GM18517 (cell line): ENCODE data around the gene CYFIP1.

Source experiments
- ATAC-seq: cut with Tn5 transposase; IDR thresholded peaks from one replicate; pipeline ENCODE4 v1.9.1; 2021; ENCODE audit warnings: mild to moderate bottlenecking, moderate library complexity; ENCODE audit not compliant: unreplicated experiment

CYFIP1 gene

GRCh38 chr15:22871481-22872086 is 108.6 kb downstream of the CYFIP1 start:
- no peak for ATAC-seq

- no peak for ATAC-seq
Observed at GRCh38 chr15:22870865-22871264, 109.3 kb downstream of the CYFIP1 start.

GRCh38 chr15:22869856-22870255 is 110.3 kb downstream of the CYFIP1 start:
- ATAC-seq = no peak

- ATAC-seq = no peak
Observed at GRCh38 chr15:22868928-22869327, 111.2 kb downstream of the CYFIP1 start.

GRCh38 chr15:22868495-22868894 is 111.7 kb downstream of the CYFIP1 start:
- no peak for ATAC-seq

- ATAC-seq = no peak
Observed at GRCh38 chr15:22867886-22868285, 112.3 kb downstream of the CYFIP1 start.

GRCh38 chr15:22866079-22866478 is 114.1 kb downstream of the CYFIP1 start:
- ATAC-seq = no peak

GRCh38 chr15:22863356-22863755 is 116.8 kb downstream of the CYFIP1 start:
- ATAC-seq = no peak

GRCh38 chr15:22861161-22861560 is 119.0 kb downstream of the CYFIP1 start:
- no peak for ATAC-seq

- ATAC-seq = no peak
Observed at GRCh38 chr15:22856659-22857058, 123.5 kb downstream of the CYFIP1 start.

GRCh38 chr15:22855791-22856190 is 124.4 kb downstream of the CYFIP1 start:
- ATAC-seq = no peak

- ATAC-seq = no peak
Observed at GRCh38 chr15:22851513-22851912, 128.7 kb downstream of the CYFIP1 start.

- no peak for ATAC-seq
Observed at GRCh38 chr15:22850055-22850454, 130.1 kb downstream of the CYFIP1 start.

- ATAC-seq = no peak
Observed at GRCh38 chr15:22846073-22846472, 134.1 kb downstream of the CYFIP1 start.

- no peak for ATAC-seq
Observed at GRCh38 chr15:22845289-22845900, 134.8 kb downstream of the CYFIP1 start.

- no peak for ATAC-seq
Observed at GRCh38 chr15:22844421-22845288, 135.5 kb downstream of the CYFIP1 start.

GRCh38 chr15:22839046-22839695 is 141.0 kb downstream of the CYFIP1 start:
- ATAC-seq = no peak

- ATAC-seq = peak; percentile 75
Observed at GRCh38 chr15:22838292-22839042, 141.7 kb downstream of the CYFIP1 start, which contains the start of gene NIPA2. NIPA2 (plus strand) TSS chr15:22838666; CDS start chr15:22851732, 13,066 bp downstream.

- no peak for ATAC-seq
Observed at GRCh38 chr15:22831473-22831872, 148.7 kb downstream of the CYFIP1 start.

GRCh38 chr15:22827125-22827524 is 153.0 kb downstream of the CYFIP1 start:
- no peak for ATAC-seq
